ENCODE data around the gene SERPINA5.

DNA sequence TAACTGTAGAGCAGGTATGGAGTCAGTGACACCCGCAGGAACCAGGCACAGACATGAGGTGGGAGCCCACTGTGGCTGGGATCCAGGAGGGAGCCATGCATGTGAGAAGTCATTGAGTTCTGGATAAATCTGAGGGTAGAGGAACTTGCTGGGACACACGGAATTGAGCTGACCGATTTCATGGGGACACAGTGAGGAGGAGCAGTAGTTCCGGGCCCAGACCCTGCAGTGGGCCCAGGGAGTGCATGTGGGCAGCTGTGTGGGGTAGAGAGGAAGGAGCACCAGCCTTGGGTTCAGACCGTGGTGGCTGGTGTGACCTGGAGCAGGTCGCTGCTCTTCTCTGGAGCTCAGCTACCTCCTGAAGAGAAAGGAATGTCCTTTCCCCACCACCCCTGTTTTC is 39.4 kb downstream of the SERPINA5 start:
- TF ChIP-seq CTCF (IDR thresholded peaks at IDR 0.05; ENCODE audit: low read depth, low read length), result no peak
- no peak for TF ChIP-seq EZH2phosphoT487 (IDR thresholded peaks at IDR 0.05; ENCODE audit: low read depth)
